Stimulated activated naive CD8-positive, alpha-beta T cell treated with anti-CD3 and anti-CD28 coated beads, Interleukin-15, amount 100 ng/mL, for 72 hours (primary cell): ENCODE data around the gene RWDD4.
"Not testable (repeated sequence)": the region's sequence is repeated elsewhere in the genome, so short reads cannot be mapped to it uniquely, and the experiment has no call there.

Source experiments
- ATAC-seq: fragments of 150-1000 bp; cut with Tn5 transposase; 2 replicates; pipeline ENCODE4 v1.10.0; 2021; ENCODE audit warnings: mild to moderate bottlenecking, moderate library complexity
- DNase-seq, 2 donors: peaks; one replicate each; pipeline ENCODE4 v3.0.0; 2021 to 2022
- H3K27ac Mint-ChIP-seq, 2 donors: one replicate each; pipeline ENCODE4 v1.8.0; 2022; ENCODE audit warnings: mild to moderate bottlenecking in 2 of 2, mixed read lengths in 2 of 2, moderate library complexity in 2 of 2
- H3K27me3 Mint-ChIP-seq: one replicate; pipeline ENCODE4 v1.8.0; 2022; ENCODE audit warnings: mixed read lengths
- H3K4me1 Mint-ChIP-seq: one replicate; pipeline ENCODE4 v1.8.0; 2022; ENCODE audit warnings: mild to moderate bottlenecking, mixed read lengths
- H3K4me3 Mint-ChIP-seq, 2 donors: one replicate each; pipeline ENCODE4 v1.8.0; 2022; ENCODE audit warnings: mild to moderate bottlenecking in 2 of 2, mixed read lengths in 2 of 2, moderate library complexity in 1 of 2
- H3K9me3 Mint-ChIP-seq, 2 donors: one replicate each; pipeline ENCODE4 v1.8.0; 2022; ENCODE audit warnings: mixed read lengths in 2 of 2

Gene RWDD4

DNA sequence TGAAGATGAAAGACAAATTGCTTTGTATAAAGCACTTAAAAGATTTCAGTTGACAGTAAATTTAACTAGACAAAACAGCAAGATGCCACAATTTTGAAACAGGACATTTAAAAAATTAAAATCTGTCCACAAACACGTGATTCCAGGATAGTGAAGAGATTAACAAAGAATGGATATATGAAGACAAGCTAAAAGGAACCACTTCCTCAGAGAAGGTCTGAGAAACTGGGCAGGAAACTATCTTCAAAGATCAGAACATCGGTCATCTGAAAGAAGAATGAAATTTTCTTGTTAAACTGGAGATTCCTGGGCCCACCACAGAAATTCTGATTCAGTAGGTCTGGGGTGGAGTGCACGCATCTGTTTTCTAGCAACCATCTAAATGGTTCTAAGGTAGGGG lies 1.4 kb downstream of the RWDD4 start:
- Mint-ChIP-seq H3K4me1 (peaks cover 32% of the 10 kb centered on the region), H3K27ac (peak overlapping the region in 1 of 2 donors; percentile 13), H3K9me3 (no peaks in the 10 kb centered on the region), H3K4me3 (peak overlapping the region; percentile 84 to 89), H3K27me3 (no peaks in the 10 kb centered on the region)
- ATAC-seq (no peak), DNase-seq (no peak)

DNA sequence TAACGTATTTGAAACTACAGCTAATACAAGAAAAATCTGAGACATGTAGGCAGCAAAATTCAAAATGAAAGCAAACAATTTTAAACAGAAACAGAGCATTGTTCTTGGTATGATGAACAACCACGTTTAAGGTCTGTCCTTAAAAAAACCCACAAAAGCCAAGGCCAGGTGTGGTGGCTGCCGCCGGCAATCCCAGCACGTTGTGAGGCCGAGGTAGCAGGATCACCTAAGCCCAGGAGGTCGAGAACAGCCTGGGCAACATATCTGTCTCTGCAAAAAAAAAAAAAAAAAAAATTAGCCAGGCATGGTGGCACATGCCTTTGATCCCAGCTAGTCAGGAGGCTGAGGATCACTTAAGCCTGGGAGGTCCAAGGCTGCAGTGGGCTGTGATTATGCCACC lies 13.7 kb downstream of the RWDD4 start:
- no peak for DNase-seq
- Mint-ChIP-seq H3K27me3 (no peaks in the 10 kb centered on the region), H3K4me3 (no peak overlapping the region), H3K4me1 (no peaks in the 10 kb centered on the region), H3K9me3 (no peaks in the 10 kb centered on the region), H3K27ac (no peak overlapping the region)
- ATAC-seq, result no peak

DNA sequence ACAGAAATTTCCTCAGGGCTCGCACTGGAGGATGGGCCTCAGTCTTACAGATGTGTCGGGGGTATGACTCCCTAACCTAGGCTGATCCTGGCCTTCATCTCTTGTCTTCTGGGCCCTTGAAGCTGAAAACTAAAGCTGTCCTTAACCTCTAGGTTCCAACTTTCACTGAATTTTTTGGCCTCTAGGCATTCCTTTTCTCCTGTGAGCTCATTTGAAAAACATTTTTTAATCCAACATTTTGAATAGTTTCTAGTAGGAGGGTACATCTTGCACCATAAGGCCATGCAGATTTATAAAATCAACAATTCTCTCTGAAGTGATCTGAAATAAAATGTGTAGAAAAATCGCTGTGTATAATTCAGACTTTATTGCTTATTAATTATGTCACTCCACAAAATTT lies 19.7 kb downstream of the RWDD4 start:
- Mint-ChIP-seq H3K4me3 (no peak overlapping the region), H3K9me3 (no peaks in the 10 kb centered on the region), H3K27me3 (no peaks in the 10 kb centered on the region), H3K4me1 (peaks cover 12% of the 10 kb centered on the region), H3K27ac (no peak overlapping the region)
- DNase-seq, result no peak
- no peak for ATAC-seq

DNA sequence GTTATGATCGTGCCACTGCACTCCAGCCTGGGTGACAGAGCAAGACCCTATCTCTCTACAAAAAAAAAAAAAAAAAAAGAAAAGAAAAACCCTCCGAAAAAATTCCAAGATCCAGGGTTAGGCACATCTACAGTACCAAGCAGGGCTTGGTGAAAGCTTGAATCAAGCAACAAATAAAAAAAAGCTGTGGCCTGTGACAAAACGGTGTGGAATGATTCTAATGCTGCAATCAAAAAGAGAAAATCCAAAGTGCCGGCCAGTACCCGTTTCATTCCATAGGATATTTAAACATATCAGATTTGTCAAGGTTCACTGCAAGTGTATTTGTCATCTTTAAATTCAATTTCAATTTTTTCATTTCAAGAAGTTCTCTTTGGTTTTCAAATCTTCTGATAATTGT lies 20.5 kb downstream of the RWDD4 start:
- H3K4me3 Mint-ChIP-seq, result peak overlapping the region in 1 of 2 donors; percentile 29
- DNase-seq (no peak), ATAC-seq (no peak)
- H3K9me3 Mint-ChIP-seq, result no peaks in the 10 kb centered on the region
- H3K27me3 Mint-ChIP-seq, result no peaks in the 10 kb centered on the region
- no peak overlapping the region for H3K27ac Mint-ChIP-seq
- peaks cover 12% of the 10 kb centered on the region for H3K4me1 Mint-ChIP-seq

DNA sequence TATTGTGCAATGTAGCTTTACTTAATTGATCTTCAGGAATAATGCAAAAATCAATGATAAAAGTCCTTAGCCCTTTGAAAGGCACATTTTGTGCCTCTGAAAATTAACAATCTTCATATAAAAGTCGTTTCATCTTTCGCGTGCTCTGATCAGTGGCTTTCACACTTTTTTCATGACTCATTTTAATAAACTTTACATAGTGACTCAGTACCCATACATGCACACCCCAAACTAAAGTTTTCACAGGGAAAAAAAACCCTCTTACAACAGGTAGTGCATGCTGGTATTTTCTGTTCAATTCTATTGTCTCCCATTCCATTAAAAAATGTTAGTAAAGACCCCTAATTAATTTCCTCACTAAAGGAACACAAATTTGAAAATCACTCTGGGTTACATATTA lies 21.5 kb downstream of the RWDD4 start:
- peak overlapping the region; percentile 34 to 63 for H3K4me3 Mint-ChIP-seq
- H3K27ac Mint-ChIP-seq, result no peak overlapping the region
- H3K9me3 Mint-ChIP-seq, result no peaks in the 10 kb centered on the region
- peak; percentile 93 for ATAC-seq
- H3K4me1 Mint-ChIP-seq, result peaks cover 12% of the 10 kb centered on the region
- DNase-seq, result no peak
- H3K27me3 Mint-ChIP-seq, result no peaks in the 10 kb centered on the region

DNA sequence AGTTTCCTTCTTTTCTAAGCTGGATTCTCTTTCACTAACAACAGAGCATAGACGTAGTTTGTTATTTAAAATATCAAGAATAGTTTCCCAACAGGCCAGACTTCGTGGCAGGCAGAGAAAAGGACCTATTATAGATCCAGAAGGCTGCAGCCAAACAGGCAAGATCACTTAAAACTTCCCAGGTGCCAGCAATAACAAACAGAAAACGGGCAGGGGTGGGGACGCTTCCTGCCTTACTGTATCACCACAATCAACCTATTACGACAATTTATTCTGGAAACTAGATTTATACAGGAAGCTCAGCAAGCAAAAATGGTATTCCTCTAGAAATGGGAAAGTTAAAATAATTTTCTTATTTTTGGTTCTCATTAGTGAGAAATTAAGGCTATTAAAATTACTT lies 22.1 kb downstream of the RWDD4 start:
- ATAC-seq (no peak), DNase-seq (no peak)
- Mint-ChIP-seq H3K4me1 (peaks cover 12% of the 10 kb centered on the region), H3K4me3 (no peak overlapping the region), H3K9me3 (no peaks in the 10 kb centered on the region), H3K27me3 (no peaks in the 10 kb centered on the region), H3K27ac (peak overlapping the region in 1 of 2 donors; percentile 4)

DNA sequence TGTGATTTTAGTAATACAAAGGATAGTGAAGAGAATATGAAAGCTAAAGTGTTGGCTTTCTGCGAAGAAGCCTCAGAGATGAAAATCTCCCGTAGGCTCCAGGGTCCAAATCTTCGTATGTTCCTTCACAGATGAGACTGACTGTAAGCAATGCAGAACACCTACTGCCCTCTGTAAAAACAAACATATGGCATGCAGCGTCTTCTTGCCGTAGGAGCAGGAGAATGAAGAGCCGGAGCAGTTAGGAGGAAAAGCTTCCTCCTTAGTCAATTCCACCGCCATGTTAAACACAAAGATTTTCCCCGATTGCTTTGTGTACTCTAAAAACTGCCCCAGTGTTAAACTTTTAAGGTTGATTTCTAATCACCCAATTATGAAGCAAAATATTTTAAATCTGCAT lies 22.5 kb downstream of the RWDD4 start:
- no peaks in the 10 kb centered on the region for H3K9me3 Mint-ChIP-seq
- H3K4me1 Mint-ChIP-seq, result peaks cover 12% of the 10 kb centered on the region
- no peaks in the 10 kb centered on the region for H3K27me3 Mint-ChIP-seq
- H3K4me3 Mint-ChIP-seq, result no peak overlapping the region
- no peak for DNase-seq
- H3K27ac Mint-ChIP-seq, result no peak overlapping the region
- no peak for ATAC-seq

DNA sequence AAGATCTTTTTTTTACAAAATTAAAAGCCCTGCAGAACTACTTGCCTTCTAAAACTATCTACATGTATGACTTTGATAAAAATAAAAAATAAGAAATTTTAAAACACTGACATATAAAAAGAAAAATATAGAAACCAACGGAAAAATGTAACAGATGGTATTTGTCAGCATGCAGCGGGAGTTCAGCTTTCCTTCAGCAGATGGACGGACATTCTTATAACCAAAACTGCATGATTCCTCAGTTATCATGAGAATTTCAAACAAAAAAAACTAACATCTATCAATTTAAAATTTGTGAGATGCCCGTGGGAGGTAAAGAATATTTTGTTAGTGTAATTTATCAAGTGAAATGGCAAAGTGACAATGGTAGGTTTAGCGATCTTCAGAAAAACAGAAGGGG lies 23.2 kb downstream of the RWDD4 start:
- no peaks in the 10 kb centered on the region for H3K9me3 Mint-ChIP-seq
- ATAC-seq (no peak), DNase-seq (no peak)
- no peak overlapping the region for H3K4me3 Mint-ChIP-seq
- no peaks in the 10 kb centered on the region for H3K27me3 Mint-ChIP-seq
- no peak overlapping the region for H3K27ac Mint-ChIP-seq
- H3K4me1 Mint-ChIP-seq, result peaks cover 12% of the 10 kb centered on the region

DNA sequence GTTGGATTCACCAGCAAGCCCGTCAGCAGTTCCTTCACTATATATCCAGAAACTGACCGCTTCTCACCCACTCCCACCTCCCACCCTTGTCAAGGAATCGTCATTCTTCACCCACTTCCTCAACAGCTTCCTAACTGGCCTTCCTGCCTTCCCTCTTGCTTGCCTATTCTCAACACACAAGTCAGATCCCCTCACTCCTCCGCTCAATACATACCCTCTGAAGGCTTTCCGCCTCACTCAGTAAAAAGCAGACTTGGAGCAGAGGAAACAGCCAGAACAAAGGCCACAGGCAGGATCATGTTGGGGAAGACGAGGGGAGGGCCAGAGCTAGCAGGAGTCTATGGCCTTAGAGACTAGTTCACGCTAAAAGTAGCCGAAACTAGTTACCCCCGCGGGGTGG lies 23.7 kb downstream of the RWDD4 start:
- DNase-seq (no peak), ATAC-seq (no peak)
- H3K4me3 Mint-ChIP-seq, result no peak overlapping the region

DNA sequence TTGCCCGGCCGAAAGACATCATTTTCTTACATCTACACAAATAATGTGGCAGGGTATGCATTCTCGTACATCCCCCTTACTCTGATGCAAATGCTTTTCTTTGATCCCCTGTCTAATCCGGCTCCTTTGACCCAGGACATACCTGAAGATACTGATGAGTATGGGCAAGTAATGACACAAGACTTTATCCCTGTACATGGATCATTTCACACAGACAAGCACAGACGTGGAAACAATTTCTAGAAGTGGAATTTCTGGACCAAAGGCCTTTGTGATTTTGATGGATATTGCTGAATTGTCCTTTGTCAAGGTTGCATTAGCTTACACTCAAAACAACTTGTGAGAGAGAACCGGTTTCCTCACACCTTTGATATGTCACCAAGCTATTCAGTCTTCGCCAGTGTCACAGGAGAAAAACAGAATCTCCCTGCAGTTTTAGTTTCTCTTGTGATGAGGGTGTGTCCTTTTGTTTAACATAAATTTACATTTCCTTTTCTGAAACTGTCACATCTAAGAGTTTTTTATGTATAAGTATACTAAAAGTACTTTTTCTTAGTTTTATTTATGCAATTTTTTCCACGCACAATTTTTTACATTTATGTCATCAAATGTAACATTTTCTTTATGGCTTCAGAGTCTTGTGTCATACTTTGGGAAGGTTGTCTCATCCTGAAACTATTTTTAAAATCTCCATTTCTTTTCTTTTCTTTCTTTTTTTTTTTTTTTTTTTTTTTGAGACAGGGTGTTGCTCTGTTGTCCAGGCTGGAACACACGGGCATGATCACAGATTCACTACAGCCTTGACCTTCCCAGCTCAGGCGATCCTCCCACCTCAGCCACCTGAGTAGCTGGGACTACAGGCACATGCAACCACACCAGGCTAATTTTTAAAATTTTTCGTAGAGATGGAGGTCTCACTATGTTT lies 25.2 kb downstream of the RWDD4 start:
- ATAC-seq, result peak; percentile 67

More for the DNA sequence above, 23.7 kb downstream of the RWDD4 start:
- Mint-ChIP-seq H3K27ac (no peak overlapping the region), H3K9me3 (no peaks in the 10 kb centered on the region), H3K4me1 (peaks cover 12% of the 10 kb centered on the region), H3K27me3 (no peaks in the 10 kb centered on the region)

DNA sequence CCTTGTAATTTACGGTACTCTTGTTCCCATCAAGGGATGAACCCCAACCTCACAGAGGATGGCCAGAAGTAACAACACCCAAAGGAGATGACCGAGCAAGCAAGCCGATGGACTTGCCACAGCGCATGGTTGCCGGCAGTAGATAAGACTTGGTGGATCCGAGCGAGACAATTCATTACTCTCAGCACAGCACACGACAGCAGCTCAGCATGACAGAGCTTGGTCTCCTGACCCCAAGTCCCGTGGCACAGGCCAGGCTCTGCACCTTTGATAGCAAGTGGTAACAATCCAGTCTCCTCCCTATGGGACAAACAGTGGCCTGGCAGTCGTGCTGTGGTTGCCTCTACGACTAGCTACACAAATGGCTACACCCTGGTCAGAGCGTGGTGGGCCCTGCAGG lies 26.3 kb downstream of the RWDD4 start:
- ATAC-seq (no peak), DNase-seq (no peak)
- H3K27ac Mint-ChIP-seq, result no peak overlapping the region
- peaks cover 12% of the 10 kb centered on the region for H3K4me1 Mint-ChIP-seq
- H3K27me3 Mint-ChIP-seq, result no peaks in the 10 kb centered on the region
- H3K9me3 Mint-ChIP-seq, result no peaks in the 10 kb centered on the region
- H3K4me3 Mint-ChIP-seq, result no peak overlapping the region

More for the DNA sequence above, 25.2 kb downstream of the RWDD4 start:
- Mint-ChIP-seq H3K27me3 (no peaks in the 10 kb centered on the region), H3K9me3 (no peaks in the 10 kb centered on the region), H3K4me1 (peaks cover 12% of the 10 kb centered on the region), H3K4me3 (no peak overlapping the region), H3K27ac (no peak overlapping the region)
- DNase-seq, result no peak

DNA sequence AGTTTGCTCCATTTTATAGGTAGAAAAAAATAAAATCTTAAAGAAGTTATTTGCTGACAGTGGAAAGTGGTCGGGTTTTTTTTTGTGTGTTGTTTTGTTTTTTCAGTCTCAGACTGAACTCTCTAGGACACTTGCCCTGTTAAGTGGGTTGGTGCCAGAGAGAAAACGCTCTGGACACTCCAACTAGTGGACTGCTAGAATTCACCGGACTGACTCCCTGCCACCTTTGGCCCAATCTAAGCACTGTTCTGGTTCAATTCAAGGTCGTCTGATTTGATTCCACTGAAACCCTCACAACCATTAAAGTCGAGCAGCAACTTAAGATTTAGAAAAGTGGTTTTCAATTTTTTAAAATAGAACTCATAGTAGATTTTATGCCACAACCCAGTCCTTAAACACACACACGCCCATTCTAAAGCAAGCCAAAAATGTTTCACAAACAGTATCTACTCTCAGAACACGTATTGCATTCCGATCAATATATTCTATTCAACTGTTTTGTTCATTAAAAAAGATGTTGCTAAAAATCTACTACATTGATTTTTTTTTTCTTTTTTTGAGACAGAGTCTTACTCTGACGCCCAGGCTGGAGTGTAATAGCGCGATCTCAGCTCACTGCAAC lies 27.3 kb downstream of the RWDD4 start:
- H3K27ac Mint-ChIP-seq, result no peak overlapping the region
- no peak overlapping the region for H3K4me3 Mint-ChIP-seq

DNA sequence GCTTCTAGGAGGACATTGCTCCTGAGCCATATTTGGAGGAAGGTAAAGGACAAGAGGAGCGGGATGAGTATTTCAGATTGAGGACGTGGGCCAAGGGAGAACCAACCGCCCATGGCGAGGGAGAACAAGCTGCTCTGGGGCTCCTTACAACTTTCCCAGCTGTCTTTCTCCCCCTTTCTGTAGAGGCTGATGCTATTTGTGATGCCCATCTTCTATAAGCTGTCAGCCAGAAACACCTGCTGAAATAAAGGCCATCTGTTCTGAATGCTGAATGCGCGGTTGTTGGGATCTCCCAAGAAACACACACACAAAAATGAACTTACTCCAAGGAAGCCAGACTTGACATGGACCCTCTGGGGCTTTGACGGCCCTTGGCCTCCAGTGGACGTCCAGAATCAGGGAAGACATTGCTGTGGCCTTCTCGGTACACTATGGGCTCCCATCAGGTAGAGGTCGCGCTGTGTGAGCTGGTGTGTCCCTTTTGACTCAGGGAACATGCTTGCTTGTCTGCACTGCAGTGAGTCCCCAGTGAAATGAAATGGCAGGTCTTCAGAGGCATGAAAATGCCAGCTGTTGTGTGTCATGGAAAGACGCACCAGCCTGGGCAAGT lies 30.9 kb downstream of the RWDD4 start:
- DNase-seq (no peak), ATAC-seq (no peak)
- no peak overlapping the region for H3K4me3 Mint-ChIP-seq
- H3K27ac Mint-ChIP-seq, result no peak overlapping the region
- H3K27me3 Mint-ChIP-seq, result no peaks in the 10 kb centered on the region
- no peaks in the 10 kb centered on the region for H3K9me3 Mint-ChIP-seq
- no peaks in the 10 kb centered on the region for H3K4me1 Mint-ChIP-seq

More for the DNA sequence above, 27.3 kb downstream of the RWDD4 start:
- ATAC-seq (no peak), DNase-seq (no peak)
- Mint-ChIP-seq H3K9me3 (no peaks in the 10 kb centered on the region), H3K27me3 (no peaks in the 10 kb centered on the region), H3K4me1 (peaks cover 2% of the 10 kb centered on the region)

DNA sequence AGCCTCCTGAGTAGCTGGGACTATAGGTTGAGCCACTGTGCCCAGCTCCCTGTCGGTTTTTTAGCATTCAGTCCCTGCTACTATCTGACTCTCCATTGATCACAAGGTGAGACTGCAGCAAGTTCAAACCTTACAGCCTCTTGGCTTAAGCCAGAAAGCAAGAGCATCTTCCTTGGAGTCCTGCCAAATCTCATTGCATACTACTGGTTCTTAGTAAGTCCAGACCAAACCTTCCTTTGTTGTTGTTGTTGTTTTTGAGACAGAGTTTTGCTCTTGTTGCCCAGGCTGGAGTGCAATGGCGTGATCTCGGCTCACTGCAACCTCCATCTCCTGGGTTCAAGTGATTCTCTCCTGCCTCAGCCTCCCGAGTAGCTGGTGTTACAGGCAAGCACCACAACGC lies 31.7 kb downstream of the RWDD4 start:
- ATAC-seq, H3K4me1 Mint-ChIP-seq, H3K9me3 Mint-ChIP-seq, H3K27me3 Mint-ChIP-seq, DNase-seq, H3K27ac Mint-ChIP-seq, H3K4me3 Mint-ChIP-seq: not testable (repeated sequence)

DNA sequence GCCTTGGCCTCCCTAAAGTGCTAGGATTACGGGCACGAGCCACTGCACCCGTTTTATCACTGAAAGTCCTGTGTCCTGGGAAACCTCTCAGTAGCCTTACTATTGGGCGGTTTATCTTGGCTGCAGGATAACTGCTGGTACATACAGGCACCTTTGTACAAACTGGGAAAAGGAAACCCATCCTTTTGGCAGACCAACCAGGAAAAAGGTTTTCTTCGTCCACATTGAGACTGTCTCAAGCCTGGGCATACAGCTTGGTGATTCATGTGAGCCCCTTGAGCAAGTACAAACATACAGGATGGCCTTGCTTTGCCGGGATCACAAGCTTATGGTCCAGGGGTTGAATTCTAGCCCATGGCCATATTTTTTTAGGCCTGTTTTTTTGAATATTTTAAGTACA lies 32.8 kb downstream of the RWDD4 start:
- Mint-ChIP-seq H3K27me3 (no peaks in the 10 kb centered on the region), H3K27ac (no peak overlapping the region), H3K4me1 (no peaks in the 10 kb centered on the region), H3K9me3 (no peaks in the 10 kb centered on the region), H3K4me3 (no peak overlapping the region)
- ATAC-seq (no peak), DNase-seq (no peak)

DNA sequence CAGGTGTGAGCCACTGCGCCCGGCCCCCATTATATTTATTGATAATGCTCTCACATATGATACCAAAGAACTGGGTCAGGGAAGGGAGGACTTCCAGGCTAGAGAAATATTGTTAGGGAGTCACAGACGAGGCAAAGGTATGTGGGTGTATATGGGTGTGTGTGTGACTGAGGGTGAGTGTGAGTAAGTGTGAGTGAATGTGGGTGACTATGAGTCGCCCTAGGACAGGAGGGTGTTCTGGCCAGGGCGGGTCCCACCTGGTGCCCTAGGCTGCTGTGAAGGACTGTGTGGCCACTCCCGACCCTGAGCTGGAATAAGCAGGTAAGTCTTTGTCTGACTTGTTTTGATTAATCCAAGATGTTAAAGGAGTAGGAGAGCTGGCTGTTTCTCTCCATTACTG lies 34.4 kb downstream of the RWDD4 start:
- ATAC-seq (no peak), DNase-seq (no peak)
- peak overlapping the region in 1 of 2 donors; percentile 17 for H3K27ac Mint-ChIP-seq
- peaks cover 8% of the 10 kb centered on the region for H3K27me3 Mint-ChIP-seq
- no peaks in the 10 kb centered on the region for H3K4me1 Mint-ChIP-seq
- no peak overlapping the region for H3K4me3 Mint-ChIP-seq
- no peaks in the 10 kb centered on the region for H3K9me3 Mint-ChIP-seq
